Eye (tissue), 1 donor: Measurements from ENCODE around the gene ABHD8.
"Not testable (repeated sequence)": the region's sequence is repeated elsewhere in the genome, so short reads cannot be mapped to it uniquely, and the experiment has no call there.

Source experiments
- DNase-seq: peaks from one replicate; pipeline ENCODE4 v3.0.0-alpha.2; 2015

ABHD8 gene

DNA sequence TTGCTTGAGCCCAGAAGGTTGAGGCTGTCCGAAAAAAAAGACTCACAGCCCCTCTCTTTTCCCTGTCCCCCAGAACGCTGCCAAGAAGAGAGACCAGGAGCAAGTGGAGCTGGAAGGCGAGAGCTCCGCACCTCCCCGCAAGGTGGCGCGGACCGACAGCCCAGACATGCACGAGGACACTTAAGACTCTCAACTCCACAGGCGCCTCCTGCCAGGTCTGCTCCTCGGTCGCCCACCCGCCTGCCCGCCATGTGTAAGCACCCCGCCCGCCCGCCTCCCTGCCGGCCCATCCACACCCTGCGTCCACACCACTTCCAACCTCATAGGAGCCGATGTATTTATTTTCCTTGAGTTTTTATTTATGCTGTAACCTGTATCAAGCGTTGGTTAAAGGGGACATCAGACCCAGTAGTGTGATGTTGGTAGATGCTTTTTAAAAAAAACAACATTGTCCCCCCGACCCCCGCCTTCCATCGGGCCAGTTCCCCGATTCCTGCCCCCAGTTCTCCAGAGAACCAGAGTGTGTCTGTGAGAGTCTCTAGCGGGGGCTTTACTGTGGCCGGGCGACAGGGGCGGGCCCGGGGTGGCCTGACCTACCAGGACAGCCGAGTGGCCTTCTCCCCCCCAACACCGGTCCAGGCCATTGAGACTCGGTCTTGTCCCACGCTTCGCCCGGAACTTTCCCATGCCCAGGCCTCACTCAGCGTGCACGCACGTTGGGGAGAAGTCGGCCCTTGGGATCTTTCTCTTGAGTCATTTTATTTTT lies 16.4 kb upstream of the ABHD8 start:
- DNase-seq, result no peak

DNA sequence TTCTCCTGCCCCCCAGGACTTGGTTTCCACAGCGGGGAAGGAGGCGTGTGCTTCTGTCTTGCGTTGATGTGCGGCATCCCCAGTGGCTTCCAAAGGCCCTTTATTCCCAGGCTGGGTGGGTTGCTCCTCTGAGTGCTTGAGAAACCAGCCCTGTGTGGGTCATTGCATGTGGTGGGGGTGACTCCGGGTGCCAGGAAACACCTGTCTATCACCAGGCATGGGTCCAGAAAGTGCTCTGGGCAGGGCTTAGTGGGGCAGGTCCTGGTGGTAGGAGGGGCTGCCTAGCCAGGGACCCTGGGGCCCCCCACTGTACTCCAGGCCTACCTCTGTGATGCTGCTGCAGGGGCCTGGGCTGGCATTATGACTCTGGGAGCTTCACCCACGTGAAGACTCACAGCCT lies 15.7 kb upstream of the ABHD8 start:
- no peak for DNase-seq

DNA sequence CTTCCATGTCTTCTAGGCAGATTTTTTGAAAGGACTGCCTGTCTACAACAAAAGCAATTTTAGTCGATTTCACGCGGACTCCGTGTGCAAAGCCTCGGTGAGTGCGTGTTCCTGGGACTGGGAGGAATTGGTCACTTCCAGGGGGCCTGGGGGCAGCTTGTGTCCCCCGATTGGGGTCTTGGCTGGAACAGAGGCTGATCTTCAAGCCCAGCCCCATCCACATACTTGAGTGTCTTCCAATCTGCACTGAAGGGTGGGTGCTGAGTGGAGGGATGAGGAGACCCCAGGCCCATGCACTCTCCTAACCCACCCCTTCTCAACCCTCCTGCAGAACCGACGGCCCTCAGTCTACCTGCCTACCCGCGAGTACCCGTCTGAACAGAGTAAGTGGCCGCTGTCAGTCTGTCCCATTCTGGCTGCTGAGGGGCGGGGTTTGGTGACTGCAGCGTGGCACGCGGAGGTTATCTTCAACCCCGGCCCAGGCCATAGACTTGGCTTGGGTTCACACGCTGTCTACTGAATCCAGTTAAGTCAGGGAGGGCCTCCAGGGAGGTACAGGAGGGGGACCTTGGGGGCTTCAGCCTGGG lies 10.9 kb upstream of the ABHD8 start:
- no peak for DNase-seq

DNA sequence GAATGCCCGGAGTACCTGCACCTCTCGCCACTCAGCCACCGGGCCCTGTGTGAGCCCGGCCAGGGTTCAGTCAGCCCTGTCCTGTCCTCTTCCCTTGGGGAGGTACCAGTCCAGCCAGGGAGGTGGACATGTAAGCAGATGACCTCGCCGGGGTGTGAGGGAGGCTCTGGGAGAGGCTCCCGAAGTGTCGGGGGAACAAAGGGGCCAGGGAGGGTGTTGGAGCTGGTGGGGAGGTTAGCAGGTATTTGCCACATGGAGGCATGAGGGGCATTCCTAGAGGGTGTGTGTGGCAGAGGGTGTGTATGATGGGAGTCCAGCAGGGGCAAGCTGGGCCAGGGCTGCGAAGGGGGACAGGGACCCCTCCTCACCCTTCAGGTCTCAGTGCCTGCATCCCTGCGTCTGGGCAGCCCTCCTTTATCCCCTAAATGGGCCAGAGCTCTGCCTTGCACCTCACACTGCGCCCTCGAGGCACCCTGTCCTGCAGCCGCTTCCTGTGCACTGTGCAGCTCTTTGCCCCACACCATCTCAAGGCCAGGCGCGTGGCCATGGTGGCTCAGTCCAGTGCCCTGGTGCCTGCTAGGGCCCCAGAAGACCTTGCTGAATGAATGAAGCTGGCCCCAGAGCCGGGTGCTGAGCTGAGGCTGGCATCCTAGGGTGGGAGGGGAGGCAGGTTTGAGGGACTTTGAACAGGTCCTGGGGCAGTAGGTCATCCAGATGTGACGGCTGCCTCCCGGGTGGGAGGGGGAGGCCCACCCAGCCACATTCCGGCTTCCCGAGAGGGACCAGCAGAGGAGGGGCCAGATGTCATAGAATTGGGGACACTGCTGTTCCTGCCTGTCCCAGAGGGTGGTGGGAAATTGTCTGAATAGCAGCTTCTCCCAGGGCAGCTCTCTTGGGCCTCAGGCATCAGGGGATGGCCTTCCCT lies 9.2 kb upstream of the ABHD8 start:
- no peak for DNase-seq

DNA sequence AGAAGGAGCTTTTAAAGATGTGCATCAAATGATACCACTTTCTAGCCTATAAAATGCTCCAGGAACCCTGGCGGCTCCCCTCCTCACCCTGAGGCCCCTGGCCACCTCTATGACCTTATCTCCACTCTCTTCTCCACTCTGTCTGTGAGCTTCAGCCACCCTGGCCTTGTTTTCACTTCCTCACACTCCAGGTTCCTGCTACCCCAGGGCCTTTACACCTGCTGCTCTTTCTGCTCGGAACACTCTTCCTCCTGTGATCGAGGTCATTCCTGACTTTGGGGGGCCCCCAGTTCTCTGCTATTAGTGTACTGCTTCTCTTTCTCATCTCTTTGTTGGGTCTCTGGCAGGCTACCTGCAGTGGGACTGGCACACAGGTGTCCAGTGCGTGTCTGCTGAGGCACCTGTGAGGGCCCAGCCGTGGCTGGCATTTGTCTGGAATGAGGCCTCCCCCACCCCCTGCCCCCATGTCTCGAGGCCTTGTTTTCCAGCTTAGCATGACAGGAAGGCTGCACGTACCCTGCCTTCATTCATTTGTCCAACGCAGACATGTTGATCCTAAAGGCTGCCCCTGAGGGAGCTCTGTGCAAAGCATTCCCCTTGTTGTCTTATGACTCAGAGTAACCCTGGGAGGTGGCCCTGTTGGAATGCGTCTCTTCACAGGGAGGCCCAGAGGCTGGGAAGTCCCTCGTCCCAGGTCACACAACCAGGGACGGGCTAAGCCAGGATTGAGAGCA lies 8.4 kb upstream of the ABHD8 start:
- DNase-seq, result no peak

DNA sequence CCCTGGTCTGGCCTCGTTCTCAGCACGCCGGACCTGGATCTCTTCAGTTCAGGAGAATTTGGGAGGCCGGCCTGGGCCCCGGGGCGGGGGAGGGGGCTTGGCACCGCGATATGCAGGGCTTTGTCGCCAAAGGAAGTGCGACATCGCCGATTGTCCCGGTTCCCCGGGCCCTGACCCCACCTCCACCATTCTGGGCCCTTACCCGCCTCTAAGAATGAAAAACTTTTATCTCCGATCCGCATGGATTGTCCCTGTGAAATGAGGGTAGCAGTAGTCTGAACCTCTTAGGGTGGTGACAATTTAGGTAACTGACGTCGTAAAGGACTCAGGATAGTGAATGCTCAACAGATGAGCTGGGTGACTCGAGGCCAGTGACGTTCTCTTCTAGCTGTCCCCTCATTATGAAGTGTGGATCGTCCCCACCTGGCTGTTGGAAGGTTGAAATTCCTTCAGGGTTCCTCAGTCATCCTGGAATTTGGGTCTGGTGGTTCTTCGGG lies 6.8 kb upstream of the ABHD8 start:
- DNase-seq, result no peak

DNA sequence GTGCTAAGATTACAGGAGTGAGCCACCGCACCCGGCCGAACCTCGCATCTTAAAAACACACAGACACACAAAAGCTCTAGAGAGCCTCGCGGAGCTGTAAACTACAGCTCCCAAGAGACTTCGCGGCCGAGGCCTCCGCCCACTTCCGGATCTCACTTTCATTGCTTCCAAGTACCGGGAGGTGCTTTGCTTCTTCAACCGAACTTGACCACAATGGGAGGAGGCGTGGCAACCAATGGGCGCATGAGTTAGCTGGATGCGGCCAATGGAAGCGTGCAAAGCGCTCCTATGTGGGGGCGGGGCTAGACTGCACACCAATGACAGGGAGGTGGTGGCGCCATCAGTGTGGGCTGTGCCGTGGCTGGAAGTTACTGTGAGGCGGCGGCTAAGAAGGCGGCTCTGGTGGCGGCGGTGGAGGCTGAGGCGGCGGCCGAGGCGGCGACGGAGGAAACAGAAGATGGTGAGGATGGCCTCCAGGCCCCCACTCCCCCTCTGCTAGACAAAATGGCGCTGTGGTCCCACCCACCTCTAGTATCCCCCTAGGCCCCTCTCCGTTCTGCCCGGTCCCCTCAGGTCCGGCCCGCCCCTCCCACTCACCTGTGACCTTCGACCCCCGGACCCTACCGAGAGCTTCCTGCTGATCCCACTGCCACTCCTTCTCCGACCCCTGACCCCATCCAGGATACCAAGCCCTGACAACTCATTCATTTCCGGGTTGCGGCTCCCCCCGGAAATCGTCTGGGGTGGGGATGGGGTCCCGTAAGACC lies 6.2 kb upstream of the ABHD8 start, which contains the start of gene DDA1:
Gene DDA1 (plus strand): TSS at position 366 of the 767 bp plus-strand sequence. CDS start 92 bp downstream, at position 458.
- peak; percentile 100 for DNase-seq

DNA sequence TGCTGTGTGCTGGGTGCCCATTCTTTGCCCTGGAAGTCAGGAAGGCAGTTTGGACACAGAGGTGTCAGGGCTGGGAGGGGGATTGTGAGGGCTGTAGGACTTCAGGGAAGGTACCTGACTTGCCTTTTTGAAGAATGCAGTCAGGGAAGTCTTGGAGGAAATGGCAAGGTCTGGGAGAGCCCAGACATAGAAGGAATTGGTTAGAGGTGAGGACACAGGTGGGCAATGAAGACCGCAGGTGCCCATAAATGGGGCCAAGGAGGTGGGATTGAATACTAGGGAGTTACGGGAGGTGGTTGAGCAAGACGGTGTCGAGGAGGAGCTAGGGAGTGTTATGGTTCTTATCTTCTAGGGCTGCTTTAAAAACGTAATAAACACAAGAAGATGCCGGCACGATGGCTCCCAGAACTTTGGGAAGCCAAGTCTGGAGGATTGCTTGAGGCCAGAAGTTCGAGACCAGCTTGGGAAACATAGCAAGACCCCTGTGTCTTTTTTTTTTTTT lies 4.7 kb upstream of the ABHD8 start:
- no peak for DNase-seq

DNA sequence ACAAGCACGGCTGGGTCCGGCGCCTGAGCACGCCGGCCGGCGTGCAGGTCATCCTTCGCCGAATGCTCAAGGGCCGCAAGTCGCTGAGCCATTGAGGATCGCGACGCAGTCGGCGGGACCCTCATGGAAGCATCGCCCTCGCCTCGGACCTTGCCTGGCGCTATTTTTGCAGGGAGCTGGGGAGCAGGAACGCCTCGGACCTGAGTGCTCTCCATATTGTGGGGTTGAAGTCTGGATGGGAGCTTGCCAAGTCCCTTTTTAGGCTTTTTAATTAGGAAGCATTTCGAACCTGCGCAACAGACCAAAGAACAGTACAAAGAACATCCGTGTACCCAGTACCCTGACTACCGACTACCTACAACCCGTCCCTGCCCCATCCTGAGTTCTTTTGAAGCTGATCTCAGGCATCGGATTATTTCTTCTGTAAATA lies 3.1 kb upstream of the ABHD8 start:
- DNase-seq, result no peak

DNA sequence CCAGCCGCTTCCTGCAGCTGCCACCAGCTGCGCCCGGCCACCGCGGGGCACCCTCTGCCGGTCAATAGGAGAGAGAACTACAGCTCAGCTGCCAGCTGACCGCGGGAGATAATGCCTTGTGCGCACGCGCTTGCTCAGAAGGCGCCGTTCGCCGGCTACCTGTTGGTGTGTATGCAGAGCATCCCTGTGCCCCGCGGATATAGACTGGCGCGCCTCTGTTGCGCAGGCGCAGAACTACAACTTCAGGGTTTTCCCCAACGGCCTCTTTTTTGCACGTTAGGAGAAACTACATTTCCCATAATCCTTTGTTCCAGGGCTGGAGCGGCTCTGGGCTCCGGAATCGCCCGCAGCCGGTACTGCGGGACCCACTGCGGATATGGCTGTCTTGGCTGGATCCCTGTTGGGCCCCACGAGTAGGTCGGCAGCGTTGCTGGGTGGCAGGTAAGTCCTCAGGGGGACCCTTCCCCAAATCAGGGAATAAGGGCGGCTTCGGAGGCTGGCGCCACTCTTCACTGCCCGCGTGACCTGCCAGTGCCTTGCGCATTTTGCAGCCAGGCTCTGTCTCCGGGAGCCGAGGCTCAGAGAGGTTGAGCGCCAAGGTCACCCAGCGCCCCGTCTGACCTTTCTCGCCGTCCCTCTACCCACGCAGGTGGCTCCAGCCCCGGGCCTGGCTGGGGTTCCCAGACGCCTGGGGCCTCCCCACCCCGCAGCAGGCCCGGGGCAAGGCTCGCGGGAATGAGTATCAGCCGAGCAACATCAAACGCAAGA lies 2.5 kb upstream of the ABHD8 start, which contains the start of gene MRPL34:
Gene MRPL34 (plus strand): TSS at position 356 of the 768 bp plus-strand sequence. CDS start 21 bp downstream, at position 377.
- DNase-seq, result peak; percentile 99

DNA sequence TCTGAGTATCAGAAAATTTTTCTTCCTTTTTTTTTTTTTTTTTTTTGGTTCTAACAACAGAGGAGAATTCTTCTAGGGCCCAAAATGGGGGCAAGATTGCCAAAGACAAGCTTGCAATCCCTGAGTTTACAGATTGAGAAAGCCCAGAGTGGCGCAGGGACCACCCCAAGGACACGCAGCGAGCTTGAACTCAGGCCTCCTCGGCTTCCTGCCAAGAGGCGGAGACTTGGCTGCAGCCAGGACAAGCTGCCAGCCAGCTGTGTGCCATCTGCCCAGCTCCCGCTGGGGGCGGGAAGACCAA lies 1.9 kb upstream of the ABHD8 start:
- DNase-seq, result no peak

DNA sequence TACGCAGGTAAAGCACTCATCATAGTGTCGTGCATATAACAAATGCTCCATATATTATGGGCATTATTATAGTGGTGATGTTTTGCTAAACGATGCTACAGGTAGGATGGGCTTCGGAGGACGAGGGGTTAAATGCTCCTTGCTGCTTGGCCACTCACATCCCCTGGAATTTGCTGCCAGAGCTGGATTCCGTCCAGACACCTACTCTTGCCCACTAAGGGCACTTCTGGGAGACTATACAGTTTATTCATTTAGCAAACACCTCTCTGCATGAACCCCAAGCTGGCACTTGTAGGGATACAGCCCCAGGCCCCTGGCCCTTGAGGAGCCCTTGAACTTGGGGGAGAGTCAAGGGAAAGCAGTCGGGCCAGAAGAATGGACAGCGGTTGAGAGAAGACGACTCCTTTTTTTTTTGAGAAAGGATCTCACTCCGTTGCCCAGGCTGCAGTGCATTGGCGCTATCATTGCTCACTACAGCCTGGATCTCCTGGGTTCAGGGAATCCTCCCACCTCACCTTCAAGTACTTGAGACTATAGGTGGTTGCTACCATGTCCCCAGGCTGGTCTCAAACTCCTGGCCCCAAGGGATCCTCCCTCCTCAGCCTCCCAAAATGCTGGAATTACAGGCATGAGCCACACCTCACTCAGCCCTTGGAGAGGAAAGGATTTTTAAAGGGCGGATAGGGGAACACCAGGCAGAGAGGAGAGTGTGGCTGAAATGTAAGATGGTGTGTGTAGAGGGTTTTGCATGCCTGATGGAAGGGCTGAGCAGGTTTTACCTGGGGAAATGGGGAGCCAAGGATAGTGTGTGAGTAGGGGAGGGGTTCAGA lies 1.4 kb upstream of the ABHD8 start:
- DNase-seq, result peak; percentile 27

DNA sequence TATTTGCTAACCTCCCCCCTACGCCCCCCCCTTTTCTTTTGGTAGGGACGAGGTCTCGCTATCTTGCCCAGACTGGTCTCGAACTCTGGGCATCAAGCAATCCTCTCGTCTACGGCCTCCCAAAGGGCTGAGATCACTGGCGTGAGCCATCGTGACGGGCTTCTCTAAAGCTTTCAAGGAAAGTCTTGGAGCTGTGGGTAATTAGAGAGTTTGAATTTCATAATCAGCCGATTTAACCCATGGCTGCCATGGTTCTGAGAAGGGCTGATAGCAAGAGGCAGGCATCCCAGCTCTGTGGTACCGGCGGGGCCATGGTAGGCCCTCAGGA lies 679 bp upstream of the ABHD8 start:
- DNase-seq, result no peak

DNA sequence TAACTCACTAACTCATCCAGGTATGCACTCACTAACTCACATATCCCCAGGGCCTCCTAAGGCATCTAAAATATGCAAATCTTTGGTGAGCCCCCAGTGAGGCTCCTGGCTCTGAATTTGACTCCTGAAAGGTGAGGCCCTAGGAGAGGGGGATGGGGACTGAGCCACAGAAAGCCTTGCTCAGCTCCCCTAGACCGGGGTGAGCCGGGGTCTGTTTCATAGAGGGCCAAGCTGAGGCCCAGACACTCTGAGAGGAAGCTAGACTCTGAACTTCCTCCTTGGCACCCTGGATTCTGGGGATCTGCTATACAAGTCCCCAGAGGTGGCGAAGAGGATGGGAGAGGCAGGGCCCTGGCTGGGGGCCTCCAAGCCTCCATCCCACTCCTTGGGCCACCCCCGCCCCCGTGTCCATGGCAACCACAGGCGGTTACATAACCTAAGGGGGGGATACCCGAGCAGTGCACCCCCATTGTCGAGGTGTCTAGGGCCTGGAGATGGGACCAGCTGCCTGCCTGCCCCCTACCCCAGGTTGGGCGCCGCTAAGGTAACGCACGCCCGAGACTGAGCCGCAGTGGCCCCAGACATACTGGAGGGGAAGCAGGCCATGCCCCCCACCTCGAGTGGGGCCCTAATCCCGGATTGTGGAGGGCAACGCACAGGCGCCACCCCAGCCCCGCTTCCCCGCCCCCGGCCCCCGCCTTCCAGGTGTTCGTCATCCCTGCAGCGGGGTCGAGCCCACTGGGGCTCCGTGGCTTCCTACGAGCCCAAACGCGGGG lies 646 bp downstream of the ABHD8 start:
- peak; percentile 24 for DNase-seq

DNA sequence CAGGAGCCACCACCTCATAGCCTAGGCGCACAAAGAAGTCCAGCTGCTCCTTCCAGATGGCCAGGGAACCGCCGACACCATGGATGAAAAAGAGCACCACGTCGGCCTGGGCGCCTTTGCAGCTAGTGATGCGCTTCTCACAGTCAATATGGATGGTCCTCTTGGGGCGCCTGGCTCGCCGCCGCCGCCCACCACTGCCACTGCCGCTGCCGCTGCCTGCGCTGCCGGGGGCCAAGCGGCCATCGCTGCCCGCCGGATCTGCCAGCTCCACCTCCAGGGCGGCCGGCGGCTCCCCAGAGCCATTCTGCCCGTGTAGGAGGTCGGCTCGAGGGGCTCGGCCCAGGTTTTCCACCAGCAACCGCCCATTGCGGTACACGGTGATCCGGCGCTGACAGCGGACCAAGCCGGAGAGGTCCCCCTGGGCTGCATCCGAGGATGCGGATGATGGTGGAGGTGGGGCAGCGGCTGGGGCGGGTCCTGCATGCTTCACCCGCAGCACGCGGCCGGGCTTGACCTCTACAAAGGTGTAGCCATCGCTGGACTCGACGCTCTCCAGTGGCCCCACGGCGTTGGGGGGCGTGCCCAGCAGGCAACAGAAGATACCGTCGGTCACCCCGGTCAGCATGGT lies 2.1 kb downstream of the ABHD8 start:
- DNase-seq, result no peak

DNA sequence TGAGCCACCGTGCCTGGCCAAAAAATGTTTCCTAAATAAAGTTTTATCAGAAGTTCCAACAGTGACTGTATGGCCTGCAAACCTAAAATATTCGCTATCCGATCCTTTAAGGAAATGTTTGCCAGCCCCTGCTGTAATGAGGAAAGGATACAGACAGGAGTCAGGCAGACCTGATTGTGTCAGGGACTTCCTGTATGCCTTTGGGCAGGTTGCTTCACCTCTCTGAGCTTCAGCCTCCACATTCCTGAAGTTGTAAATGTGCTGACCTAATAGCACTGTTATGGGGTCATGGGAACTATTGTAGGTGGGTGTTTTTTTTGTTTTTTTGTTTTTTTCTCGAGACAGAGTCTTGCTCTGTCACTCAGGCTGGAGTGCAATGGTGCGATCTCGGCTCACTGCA lies 6.2 kb downstream of the ABHD8 start:
- DNase-seq, result no peak

DNA sequence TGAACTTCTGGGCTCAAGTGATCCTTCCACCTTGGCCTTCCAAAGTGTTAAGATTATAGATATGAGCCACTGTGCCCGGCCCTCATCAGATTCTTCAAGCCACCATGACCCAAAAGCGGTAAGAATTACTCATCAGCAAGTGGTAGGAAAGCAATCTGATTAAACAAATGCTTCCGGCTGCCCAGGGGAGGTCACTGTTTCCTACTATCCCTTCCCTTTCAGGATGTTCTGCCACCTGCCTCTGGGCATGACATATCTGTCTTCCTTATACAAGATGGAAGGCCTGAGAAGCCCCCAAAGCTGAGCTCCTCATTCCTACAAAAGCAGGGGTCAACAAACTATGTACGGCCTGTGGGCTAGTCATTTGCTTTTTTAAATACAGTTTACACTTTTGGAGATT lies 7.0 kb downstream of the ABHD8 start:
- DNase-seq, result no peak

DNA sequence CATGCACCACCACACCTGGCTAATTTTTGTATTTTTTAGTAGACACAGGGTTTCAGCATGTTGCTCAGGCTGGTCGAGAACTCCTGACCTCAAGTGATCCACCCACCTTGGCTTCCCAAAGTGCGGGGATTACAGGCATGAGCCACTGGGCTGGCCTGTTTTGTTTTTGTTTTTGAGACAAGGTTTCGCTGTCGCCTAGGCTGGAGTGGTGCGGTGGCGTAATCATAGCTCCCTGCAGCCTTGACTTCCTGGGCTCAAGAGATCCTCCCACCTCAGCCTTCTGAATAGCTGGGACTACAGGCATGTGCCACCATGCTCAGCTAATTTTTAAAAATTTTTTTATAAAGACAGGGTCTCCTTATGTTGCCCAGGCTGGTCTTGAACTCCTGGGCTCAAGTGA lies 7.7 kb downstream of the ABHD8 start:
- DNase-seq, result not testable (repeated sequence)
